GM04503 (cell line): ENCODE data around the gene ABHD18.
"Not testable (repeated sequence)": the region's sequence is repeated elsewhere in the genome, so short reads cannot be mapped to it uniquely, and the experiment has no call there.

Source experiments
- DNase-seq: peaks from one replicate; pipeline ENCODE4 v3.0.0-alpha.2; 2012; ENCODE audit warnings: low read depth

ABHD18 gene

GRCh38 chr4:127993151-127993550 lies 27.9 kb downstream of the ABHD18 start:
- no peak for DNase-seq

- peak; percentile 4 for DNase-seq
Measured at GRCh38 chr4:127995776-127996175, 30.6 kb downstream of the ABHD18 start.

- DNase-seq = not testable (repeated sequence)
Measured at GRCh38 chr4:127996521-127996920, 31.3 kb downstream of the ABHD18 start.

- no peak for DNase-seq
Measured at GRCh38 chr4:127997534-127998388, 32.6 kb downstream of the ABHD18 start.

GRCh38 chr4:128006592-128006991 lies 41.4 kb downstream of the ABHD18 start:
- no peak for DNase-seq

- DNase-seq = no peak
Measured at GRCh38 chr4:128009428-128009827, 44.2 kb downstream of the ABHD18 start.

- no peak for DNase-seq
Measured at GRCh38 chr4:128025319-128025718, 60.1 kb downstream of the ABHD18 start.

GRCh38 chr4:128029907-128030306 lies 64.7 kb downstream of the ABHD18 start:
- no peak for DNase-seq

- DNase-seq = no peak
Measured at GRCh38 chr4:128031756-128032384, 66.7 kb downstream of the ABHD18 start.

GRCh38 chr4:128039568-128039967 lies 74.4 kb downstream of the ABHD18 start:
- DNase-seq = no peak

- DNase-seq = not testable (repeated sequence)
Measured at GRCh38 chr4:128047019-128047418, 81.8 kb downstream of the ABHD18 start.

- DNase-seq = not testable (repeated sequence)
Measured at GRCh38 chr4:128047514-128047913, 82.3 kb downstream of the ABHD18 start.

GRCh38 chr4:128051229-128051628 lies 86.0 kb downstream of the ABHD18 start:
- not testable (repeated sequence) for DNase-seq

- not testable (repeated sequence) for DNase-seq
Measured at GRCh38 chr4:128054907-128055306, 89.7 kb downstream of the ABHD18 start.

GRCh38 chr4:128055441-128056206 lies 90.4 kb downstream of the ABHD18 start:
- DNase-seq = not testable (repeated sequence)

- no peak for DNase-seq
Measured at GRCh38 chr4:128056396-128056795, 91.2 kb downstream of the ABHD18 start.

- DNase-seq = no peak
Measured at GRCh38 chr4:128060121-128060698, 95.0 kb downstream of the ABHD18 start.

GRCh38 chr4:128060699-128061565 lies 95.7 kb downstream of the ABHD18 start, which contains the start of gene LARP1B:
Gene LARP1B, plus strand, starts transcription at chr4:128061312. Its CDS starts 13,640 bp downstream, at chr4:128074952.
- peak; percentile 84 for DNase-seq

- no peak for DNase-seq
Measured at GRCh38 chr4:128061566-128062536, 96.6 kb downstream of the ABHD18 start.

GRCh38 chr4:128066453-128066820 lies 101.2 kb downstream of the ABHD18 start:
- DNase-seq = not testable (repeated sequence)
